GM23338 (cell line): ENCODE data around the gene LIPG. TPM values are rescaled to one million over a fixed set of nuclear protein-coding genes. Genes with fewer than 3 reads are reported as not detected.
A peak's percentile ranks its signal among the peaks of the same experiment; 100 is the strongest.

Experiments
- ATAC-seq: fragments of 200-7000 bp; cut with Tn5 transposase; 3 replicates; pipeline ENCODE4 v1.9.1; 2020
- DNase-seq: peaks from one replicate; pipeline ENCODE4 v3.0.0-alpha.2; 2015; ENCODE audit warnings: low spot score
- H2AFZ ChIP-seq: fragments of 200-600 bp; sonication (generic); 2 replicates; pipeline ENCODE4 v1.8.0; 2016; ENCODE audit warnings: antibody characterized with exemption, mild to moderate bottlenecking, moderate library complexity
- H3F3A ChIP-seq: fragments of 200-600 bp; sonication (generic); replicated peaks from 2 replicates; pipeline ENCODE4 v1.8.0; 2017; ENCODE audit warnings: antibody characterized with exemption, mixed run types, low read depth
- H3K27ac ChIP-seq: fragments of 200-600 bp; sonication (generic); 2 replicates; pipeline ENCODE4 v1.6.1; 2016; ENCODE audit warnings: low read depth
- H3K27me3 ChIP-seq: fragments of 200-600 bp; sonication (generic); 2 replicates; pipeline ENCODE4 v1.8.0; 2016; ENCODE audit warnings: mild to moderate bottlenecking, mixed run types, moderate library complexity; ENCODE audit not compliant: insufficient read depth
- H3K36me3 ChIP-seq: fragments of 200-600 bp; sonication (generic); 2 replicates; pipeline ENCODE4 v1.8.0; 2016; ENCODE audit warnings: mild to moderate bottlenecking; ENCODE audit not compliant: insufficient read depth
- H3K4me1 ChIP-seq: fragments of 200-600 bp; sonication (generic); 2 replicates; pipeline ENCODE4 v1.8.0; 2016; ENCODE audit warnings: mild to moderate bottlenecking, moderate library complexity; ENCODE audit not compliant: insufficient read depth
- H3K4me2 ChIP-seq: fragments of 200-600 bp; sonication (generic); 2 replicates; pipeline ENCODE4 v1.7.1; 2017; ENCODE audit warnings: mixed run types
- H3K4me3 ChIP-seq: fragments of 200-600 bp; sonication (generic); 2 replicates; pipeline ENCODE4 v1.6.1; 2016; ENCODE audit warnings: mixed run types
- H3K79me2 ChIP-seq: fragments of 200-600 bp; sonication (generic); replicated peaks from 2 replicates; pipeline ENCODE4 v1.8.0; 2017; ENCODE audit warnings: mild to moderate bottlenecking; ENCODE audit not compliant: insufficient read depth
- H3K9me2 ChIP-seq: fragments of 200-600 bp; sonication (generic); 2 replicates; pipeline ENCODE4 v1.8.0; 2017; ENCODE audit not compliant: insufficient read depth
- H4K20me1 ChIP-seq: fragments of 200-600 bp; sonication (generic); replicated peaks from 2 replicates; pipeline ENCODE4 v1.8.0; 2017; ENCODE audit warnings: mild to moderate bottlenecking; ENCODE audit not compliant: insufficient read depth
- H3K27ac Mint-ChIP-seq: 2 replicates; pipeline ENCODE4 v1.8.0; 2020; ENCODE audit warnings: inconsistent platforms, mild to moderate bottlenecking, moderate library complexity, mixed read lengths
- H3K27me3 Mint-ChIP-seq: 3 replicates; pipeline ENCODE4 v1.8.0; 2022; ENCODE audit warnings: low read depth, mild to moderate bottlenecking, moderate library complexity, mixed read lengths, inconsistent platforms; ENCODE audit not compliant: insufficient read depth, poor library complexity
- H3K36me3 Mint-ChIP-seq: 3 replicates; pipeline ENCODE4 v1.8.0; 2021; ENCODE audit warnings: low read depth, mild to moderate bottlenecking, inconsistent platforms, moderate library complexity, mixed read lengths
- H3K4me1 Mint-ChIP-seq: 3 replicates; pipeline ENCODE4 v1.8.0; 2020; ENCODE audit warnings: mild to moderate bottlenecking, inconsistent platforms, mixed read lengths
- H3K4me3 Mint-ChIP-seq: 3 replicates; pipeline ENCODE4 v1.8.0; 2021; ENCODE audit warnings: moderate library complexity, mild to moderate bottlenecking, inconsistent platforms, mixed read lengths
- H3K9me3 Mint-ChIP-seq: 3 replicates; pipeline ENCODE4 v1.8.0; 2020; ENCODE audit warnings: moderate library complexity, mild to moderate bottlenecking, inconsistent platforms, mixed read lengths
- EZH2phosphoT487 ChIP-seq: fragments of 200-600 bp; sonication (generic); IDR thresholded peaks from one replicate; pipeline ENCODE4 v1.8.1; 2018; ENCODE audit warnings: antibody characterized with exemption; ENCODE audit not compliant: unreplicated experiment
- NANOG ChIP-seq: IDR thresholded peaks from 2 replicates; pipeline ENCODE4 v1.6.1; 2016; ENCODE audit warnings: antibody characterized with exemption, borderline replicate concordance
- STAT1 ChIP-seq: IDR thresholded peaks from one replicate; pipeline ENCODE4 v1.6.1; 2016; ENCODE audit warnings: antibody characterized with exemption; ENCODE audit not compliant: unreplicated experiment
- ZNF114 ChIP-seq: fragments of 250-450 bp; sonication (Bioruptor Pico); IDR thresholded peaks from 2 replicates; pipeline ENCODE4 v1.5.0; 2020; ENCODE audit warnings: mild to moderate bottlenecking, moderate library complexity
- ZNF331 ChIP-seq: fragments of 250-450 bp; sonication (Bioruptor Pico); IDR thresholded peaks from 2 replicates; pipeline ENCODE4 v1.5.0; 2020; ENCODE audit warnings: low read depth, mild to moderate bottlenecking, moderate library complexity
- polyA plus RNA-seq: library from polyadenylated mRNA; unstranded; fragments of >200 nt; fragmentation: Nextera tagmentation; extraction: Ambion mirVana; gene quantifications from 2 replicates; pipeline ENCODE4 v1.2.1, GENCODE V29; 2016
- total RNA-seq: library from RNA; depleted of rRNA; stranded (reverse); fragments of >200 nt; shearing (Covaris generic); gene quantifications from 2 replicates; pipeline ENCODE4 v1.2.3, GENCODE V29; 2014
- TF ChIP-seq, protein P1 (sequence below): fragments of 250-450 bp; sonication (Bioruptor Pico); IDR thresholded peaks from 2 replicates; pipeline ENCODE4 v1.5.0; 2020; ENCODE audit warnings: mild to moderate bottlenecking, moderate library complexity
- TF ChIP-seq, protein P2 (sequence below): IDR thresholded peaks from 2 replicates; pipeline ENCODE4 v1.6.1; 2016; ENCODE audit warnings: antibody characterized with exemption

The LIPG gene
- total and polyA plus RNA-seq, 2 experiments from 2014 or later, result 4.9 to 17.7 TPM

DNA sequence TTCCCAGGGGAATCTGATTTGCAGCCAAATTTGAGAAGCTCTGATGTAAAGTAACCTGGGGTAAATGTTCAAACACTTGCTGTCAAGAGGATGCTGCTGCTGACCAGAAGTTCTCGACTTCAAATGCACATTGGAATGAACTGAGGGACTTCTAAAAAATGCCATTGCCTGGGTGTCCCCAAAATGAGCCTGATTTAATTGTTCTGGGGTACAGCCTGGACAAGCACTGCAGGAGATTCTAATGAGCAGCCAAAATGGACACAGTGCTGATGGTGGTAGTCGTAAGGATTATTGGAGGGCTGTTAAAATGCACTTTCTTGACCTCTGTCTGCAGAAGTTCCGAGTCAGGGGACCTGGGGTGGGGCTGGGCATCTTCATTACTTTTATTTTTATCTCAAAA is 49.5 kb downstream of the LIPG start (continued):
- TF ChIP-seq, protein P1, sequence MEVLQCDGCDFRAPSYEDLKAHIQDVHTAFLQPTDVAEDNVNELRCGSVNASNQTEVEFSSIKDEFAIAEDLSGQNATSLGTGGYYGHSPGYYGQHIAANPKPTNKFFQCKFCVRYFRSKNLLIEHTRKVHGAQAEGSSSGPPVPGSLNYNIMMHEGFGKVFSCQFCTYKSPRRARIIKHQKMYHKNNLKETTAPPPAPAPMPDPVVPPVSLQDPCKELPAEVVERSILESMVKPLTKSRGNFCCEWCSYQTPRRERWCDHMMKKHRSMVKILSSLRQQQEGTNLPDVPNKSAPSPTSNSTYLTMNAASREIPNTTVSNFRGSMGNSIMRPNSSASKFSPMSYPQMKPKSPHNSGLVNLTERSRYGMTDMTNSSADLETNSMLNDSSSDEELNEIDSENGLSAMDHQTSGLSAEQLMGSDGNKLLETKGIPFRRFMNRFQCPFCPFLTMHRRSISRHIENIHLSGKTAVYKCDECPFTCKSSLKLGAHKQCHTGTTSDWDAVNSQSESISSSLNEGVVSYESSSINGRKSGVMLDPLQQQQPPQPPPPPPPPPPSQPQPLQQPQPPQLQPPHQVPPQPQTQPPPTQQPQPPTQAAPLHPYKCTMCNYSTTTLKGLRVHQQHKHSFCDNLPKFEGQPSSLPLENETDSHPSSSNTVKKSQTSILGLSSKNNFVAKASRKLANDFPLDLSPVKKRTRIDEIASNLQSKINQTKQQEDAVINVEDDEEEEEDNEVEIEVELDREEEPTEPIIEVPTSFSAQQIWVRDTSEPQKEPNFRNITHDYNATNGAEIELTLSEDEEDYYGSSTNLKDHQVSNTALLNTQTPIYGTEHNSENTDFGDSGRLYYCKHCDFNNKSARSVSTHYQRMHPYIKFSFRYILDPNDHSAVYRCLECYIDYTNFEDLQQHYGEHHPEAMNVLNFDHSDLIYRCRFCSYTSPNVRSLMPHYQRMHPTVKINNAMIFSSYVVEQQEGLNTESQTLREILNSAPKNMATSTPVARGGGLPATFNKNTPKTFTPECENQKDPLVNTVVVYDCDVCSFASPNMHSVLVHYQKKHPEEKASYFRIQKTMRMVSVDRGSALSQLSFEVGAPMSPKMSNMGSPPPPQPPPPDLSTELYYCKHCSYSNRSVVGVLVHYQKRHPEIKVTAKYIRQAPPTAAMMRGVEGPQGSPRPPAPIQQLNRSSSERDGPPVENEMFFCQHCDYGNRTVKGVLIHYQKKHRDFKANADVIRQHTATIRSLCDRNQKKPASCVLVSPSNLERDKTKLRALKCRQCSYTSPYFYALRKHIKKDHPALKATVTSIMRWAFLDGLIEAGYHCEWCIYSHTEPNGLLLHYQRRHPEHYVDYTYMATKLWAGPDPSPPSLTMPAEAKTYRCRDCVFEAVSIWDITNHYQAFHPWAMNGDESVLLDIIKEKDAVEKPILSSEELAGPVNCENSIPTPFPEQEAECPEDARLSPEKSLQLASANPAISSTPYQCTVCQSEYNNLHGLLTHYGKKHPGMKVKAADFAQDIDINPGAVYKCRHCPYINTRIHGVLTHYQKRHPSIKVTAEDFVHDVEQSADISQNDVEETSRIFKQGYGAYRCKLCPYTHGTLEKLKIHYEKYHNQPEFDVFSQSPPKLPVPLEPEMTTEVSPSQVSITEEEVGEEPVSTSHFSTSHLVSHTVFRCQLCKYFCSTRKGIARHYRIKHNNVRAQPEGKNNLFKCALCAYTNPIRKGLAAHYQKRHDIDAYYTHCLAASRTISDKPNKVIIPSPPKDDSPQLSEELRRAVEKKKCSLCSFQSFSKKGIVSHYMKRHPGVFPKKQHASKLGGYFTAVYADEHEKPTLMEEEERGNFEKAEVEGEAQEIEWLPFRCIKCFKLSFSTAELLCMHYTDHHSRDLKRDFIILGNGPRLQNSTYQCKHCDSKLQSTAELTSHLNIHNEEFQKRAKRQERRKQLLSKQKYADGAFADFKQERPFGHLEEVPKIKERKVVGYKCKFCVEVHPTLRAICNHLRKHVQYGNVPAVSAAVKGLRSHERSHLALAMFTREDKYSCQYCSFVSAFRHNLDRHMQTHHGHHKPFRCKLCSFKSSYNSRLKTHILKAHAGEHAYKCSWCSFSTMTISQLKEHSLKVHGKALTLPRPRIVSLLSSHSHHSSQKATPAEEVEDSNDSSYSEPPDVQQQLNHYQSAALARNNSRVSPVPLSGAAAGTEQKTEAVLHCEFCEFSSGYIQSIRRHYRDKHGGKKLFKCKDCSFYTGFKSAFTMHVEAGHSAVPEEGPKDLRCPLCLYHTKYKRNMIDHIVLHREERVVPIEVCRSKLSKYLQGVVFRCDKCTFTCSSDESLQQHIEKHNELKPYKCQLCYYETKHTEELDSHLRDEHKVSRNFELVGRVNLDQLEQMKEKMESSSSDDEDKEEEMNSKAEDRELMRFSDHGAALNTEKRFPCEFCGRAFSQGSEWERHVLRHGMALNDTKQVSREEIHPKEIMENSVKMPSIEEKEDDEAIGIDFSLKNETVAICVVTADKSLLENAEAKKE (CRISPR knock-in tag), result no peak
- TF ChIP-seq EZH2phosphoT487 (no peak), ZNF114 (no peak), NANOG (no peak), STAT1 (no peak), ZNF331 (CRISPR knock-in tag) (no peak)
- TF ChIP-seq, protein P2, sequence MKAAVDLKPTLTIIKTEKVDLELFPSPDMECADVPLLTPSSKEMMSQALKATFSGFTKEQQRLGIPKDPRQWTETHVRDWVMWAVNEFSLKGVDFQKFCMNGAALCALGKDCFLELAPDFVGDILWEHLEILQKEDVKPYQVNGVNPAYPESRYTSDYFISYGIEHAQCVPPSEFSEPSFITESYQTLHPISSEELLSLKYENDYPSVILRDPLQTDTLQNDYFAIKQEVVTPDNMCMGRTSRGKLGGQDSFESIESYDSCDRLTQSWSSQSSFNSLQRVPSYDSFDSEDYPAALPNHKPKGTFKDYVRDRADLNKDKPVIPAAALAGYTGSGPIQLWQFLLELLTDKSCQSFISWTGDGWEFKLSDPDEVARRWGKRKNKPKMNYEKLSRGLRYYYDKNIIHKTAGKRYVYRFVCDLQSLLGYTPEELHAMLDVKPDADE, result no peak

DNA sequence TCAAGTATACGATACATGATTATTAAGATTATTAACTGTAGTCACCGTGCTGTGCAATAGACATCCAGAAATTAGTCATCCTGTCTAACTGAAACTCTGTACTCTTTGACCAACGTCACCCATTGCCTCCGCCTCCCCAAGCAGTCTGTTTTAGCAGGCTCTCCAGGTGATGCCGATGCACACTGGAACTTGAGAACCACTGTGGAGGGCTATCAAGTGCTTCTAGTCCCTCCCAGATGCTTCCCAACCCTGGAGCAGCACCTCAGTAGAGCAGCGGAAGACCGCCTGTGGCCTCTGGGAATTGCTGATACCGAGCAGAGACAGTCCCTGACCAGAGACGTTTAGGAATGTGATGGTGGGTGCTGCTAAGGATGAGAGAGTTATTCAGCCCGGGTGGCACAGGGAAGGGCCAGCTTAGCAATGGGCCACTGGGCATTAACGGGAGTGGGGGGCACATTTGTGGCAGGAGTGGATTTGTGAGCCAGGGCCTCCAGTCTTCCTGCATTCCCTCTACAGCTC is 50.7 kb downstream of the LIPG start:
- Histone ChIP-seq H3K4me3 (no peak overlapping the region), H3K4me2 (peak overlapping the region; percentile 30), H4K20me1 (no peaks in the 10 kb centered on the region), H3K27me3 (no peaks in the 10 kb centered on the region), H3K9me2 (0 out of 2 replicates have a peak, but pooled peaks cover 5% of the 10 kb centered on the region), H3K27ac (0 out of 2 replicates have a peak overlapping the region, but pooled peaks have one; percentile 2), H3K79me2 (no peaks in the 10 kb centered on the region), H3K36me3 (no peaks in the 10 kb centered on the region), H3F3A (peaks cover 7% of the 10 kb centered on the region; the same call in 1 of the 2 replicates), H2AFZ (no peak overlapping the region), H3K4me1 (peaks cover 31% of the 10 kb centered on the region)
- no peak overlapping the region for H3K4me3 Mint-ChIP-seq
- DNase-seq (peak; percentile 44), ATAC-seq (peak; percentile 52)
- peaks cover 41% of the 10 kb centered on the region for H3K4me1 Mint-ChIP-seq
- H3K27ac Mint-ChIP-seq, result no peak overlapping the region
- H3K9me3 Mint-ChIP-seq, result no peaks in the 10 kb centered on the region; the same call in 2 of the 3 replicates
- H3K36me3 Mint-ChIP-seq, result no peaks in the 10 kb centered on the region
- H3K27me3 Mint-ChIP-seq, result peaks cover 12% of the 10 kb centered on the region
- TF ChIP-seq, protein P1 (CRISPR knock-in tag), result peak; percentile 88
